Measurements from ENCODE around the gene G2E3.
A peak's percentile ranks its signal among the peaks of the same experiment; 100 is the strongest.

Gene G2E3

DNA sequence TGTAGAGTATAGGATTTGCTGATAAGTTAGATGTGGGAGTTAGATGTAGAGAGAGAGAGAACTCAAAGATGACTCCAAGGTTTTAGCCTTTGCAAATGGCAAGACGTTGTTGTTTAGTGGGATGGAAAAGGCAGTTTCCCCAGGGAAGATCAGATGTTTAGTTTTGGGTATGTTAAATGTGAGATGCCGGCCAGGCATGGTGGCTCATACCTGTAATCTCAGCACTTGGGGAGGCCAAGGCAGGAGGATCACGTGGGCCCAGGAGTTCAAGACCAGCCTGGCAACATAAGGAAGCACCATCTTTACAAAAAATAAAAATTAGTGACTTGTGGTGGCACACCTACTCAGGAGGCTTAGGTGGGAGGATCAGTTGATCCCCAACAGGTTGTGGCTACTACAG is 96.7 kb downstream of the G2E3 start:
- no peak for DNase-seq (ENCODE audit: low spot score)

DNA sequence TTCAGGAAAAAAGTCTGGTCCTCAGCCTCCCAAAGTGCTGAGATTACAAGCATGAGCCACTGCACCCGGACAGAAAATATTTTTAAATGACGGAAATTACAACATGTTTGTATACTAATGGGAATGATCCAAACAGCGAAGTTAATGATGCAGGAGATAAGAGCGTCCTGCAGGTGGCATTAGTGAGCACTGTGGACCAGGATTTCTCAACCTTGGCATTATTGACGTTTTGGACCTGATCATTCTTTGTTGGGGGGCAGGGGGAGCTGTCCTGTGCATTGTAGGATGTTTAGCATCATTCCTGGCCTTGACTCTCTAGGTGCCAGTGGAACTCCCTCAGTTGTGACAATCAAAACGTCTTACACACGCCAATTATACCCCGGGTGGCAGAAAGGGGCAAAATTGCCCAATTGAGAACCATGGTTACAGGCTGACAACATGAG is 97.3 kb downstream of the G2E3 start:
- DNase-seq (ENCODE audit: low spot score) = peak; percentile 65

DNA sequence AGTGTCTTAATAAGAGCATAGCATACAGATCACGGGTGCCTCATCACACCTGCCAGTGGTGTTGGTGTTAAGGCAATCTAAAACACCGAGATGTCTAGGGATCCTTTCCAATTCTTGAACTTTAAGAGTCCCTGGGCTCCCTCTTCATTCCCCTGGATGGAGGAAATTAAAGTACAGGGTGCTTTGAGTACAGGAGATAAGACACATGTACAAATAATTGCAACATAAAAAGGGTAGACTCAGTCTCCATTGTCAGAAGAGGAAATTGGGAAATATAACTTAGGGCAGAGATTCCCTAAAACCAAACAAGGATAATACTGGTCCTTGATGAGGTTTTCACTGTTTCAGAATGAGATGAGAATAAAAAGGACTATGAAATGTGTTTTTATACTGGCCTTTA is 98.1 kb downstream of the G2E3 start:
- DNase-seq (ENCODE audit: low spot score) = no peak

DNA sequence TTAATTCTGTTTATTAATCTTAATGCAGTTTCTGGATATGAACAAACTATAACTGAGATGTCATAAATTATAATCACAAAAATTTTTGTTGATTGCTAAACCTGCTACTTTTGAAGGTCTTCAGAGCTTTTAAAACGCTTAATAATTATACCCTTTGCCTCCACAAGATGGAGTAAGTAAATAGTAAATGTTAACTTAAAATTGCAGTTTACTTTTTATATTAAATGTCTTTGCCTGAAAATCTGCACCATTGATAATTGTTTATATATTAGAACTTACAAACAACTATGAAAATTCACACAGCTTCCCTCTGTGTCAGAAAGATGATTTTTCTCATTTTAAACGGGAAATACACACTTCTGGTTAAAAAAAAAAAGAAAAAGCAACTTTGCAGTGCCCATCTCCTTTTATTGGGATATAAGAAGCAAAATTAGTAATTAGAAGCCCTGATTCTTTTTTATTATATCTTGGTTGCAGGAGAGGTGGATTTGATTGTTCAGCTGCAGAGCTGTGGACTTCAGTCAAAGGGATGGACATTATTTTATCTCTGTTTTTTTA is 98.7 kb downstream of the G2E3 start:
- DNase-seq (ENCODE audit: low spot score) = peak; percentile 44

DNA sequence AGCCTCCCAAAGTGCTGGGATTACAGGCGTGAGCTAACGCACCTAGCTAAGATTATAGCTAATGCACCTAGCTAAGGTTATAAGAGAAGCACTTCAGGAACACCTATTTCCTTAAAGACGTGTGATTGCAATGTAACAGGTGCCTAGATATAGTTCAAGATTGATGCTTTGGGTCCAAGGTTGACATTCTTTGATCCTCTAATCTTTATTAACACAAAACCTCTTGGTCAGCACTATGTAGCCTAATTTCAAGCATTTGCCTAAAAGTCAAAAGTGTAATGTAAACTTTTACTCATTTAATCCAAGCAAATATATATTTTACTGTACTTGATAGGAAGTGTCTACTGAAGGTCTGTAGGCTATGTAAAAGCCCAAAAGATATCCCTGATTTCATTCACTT is 99.7 kb downstream of the G2E3 start:
- DNase-seq (ENCODE audit: low spot score) = no peak

DNA sequence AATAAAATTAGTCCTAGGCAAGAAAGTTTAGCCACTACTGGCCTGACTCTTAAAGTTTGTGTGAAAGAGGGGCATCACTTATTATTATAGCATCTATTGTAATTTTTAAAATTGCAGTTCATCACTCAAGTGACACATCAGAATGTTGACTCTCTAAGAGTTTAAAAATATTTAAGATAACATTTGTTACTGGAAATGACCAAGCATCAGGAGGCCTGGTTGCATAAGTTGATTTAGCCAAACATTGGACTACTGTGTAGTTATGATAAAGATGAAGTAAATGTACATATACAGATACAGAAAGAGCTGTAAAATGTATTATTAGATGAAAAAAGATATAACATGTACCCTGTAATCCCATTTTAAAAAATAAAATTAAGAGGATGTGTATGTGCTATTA is 110.6 kb downstream of the G2E3 start:
- DNase-seq (ENCODE audit: low spot score) = no peak

Data from hematopoietic multipotent progenitor cell treated with erythropoietin and hydrocortisone succinate and interleukin-3 and kit ligand, for 15 days (in vitro differentiated cells).